Stomach (tissue), 9 donors: ENCODE data around the gene NSD1. TPM values are rescaled to one million over a fixed set of nuclear protein-coding genes. Genes with fewer than 3 reads are reported as not detected.

Experiments
- DNase-seq, 2 donors: peaks; one replicate each; pipeline versions ENCODE4 v3.0.0 to v3.0.0-alpha.2; 2013 to 2019
- H3K27ac ChIP-seq, 5 donors: fragments of 200-600 bp in 4 of 5; sonication (generic) in 4 of 5; one replicate each; pipeline ENCODE4 v1.5.1; 2013 to 2019; ENCODE audit warnings: mild to moderate bottlenecking in 1 of 5, moderate library complexity in 1 of 5
- H3K27me3 ChIP-seq, 3 donors: fragments of 200-600 bp; sonication (generic); one replicate each; pipeline ENCODE4 v1.5.1; 2017 to 2019; ENCODE audit warnings: mixed run types in 1 of 3
- H3K36me3 ChIP-seq, 4 donors: fragments of 200-600 bp; sonication (generic); 1 replicate in 3 of 4; 2 replicates in 1 of 4; pipeline ENCODE4 v1.5.1; 2016 to 2019
- H3K4me1 ChIP-seq, 4 donors: fragments of 200-600 bp; sonication (generic); one replicate each; pipeline ENCODE4 v1.5.1; 2016 to 2019
- H3K4me3 ChIP-seq, 4 donors: fragments of 200-600 bp; sonication (generic) in 3 of 4; one replicate each; pipeline ENCODE4 v1.5.1; 2016 to 2019; ENCODE audit warnings: mild to moderate bottlenecking in 1 of 4
- H3K9me3 ChIP-seq, 4 donors: fragments of 200-600 bp; sonication (generic); one replicate each; pipeline ENCODE4 v1.5.1; 2016 to 2019
- EP300 ChIP-seq: sonication (generic); formaldehyde crosslinking; IDR thresholded peaks from one replicate; pipeline ENCODE4 v1.6.1; 2017; ENCODE audit warnings: antibody characterized with exemption
- POLR2A ChIP-seq, 4 donors: fragments of 450-650 bp; IDR thresholded peaks; one replicate each; pipeline ENCODE4 v1.6.1; 2016; ENCODE audit warnings: antibody characterized with exemption in 4 of 4, control low read depth in 2 of 4, mild to moderate bottlenecking in 1 of 4, moderate library complexity in 1 of 4
- POLR2AphosphoS5 ChIP-seq, 3 donors: sonication (generic); formaldehyde crosslinking; IDR thresholded peaks; one replicate each; pipeline ENCODE4 v1.6.1; 2016; ENCODE audit warnings: antibody characterized with exemption in 3 of 3
- WGBS, 5 donors: extraction: QIAGEN DNeasy Blood & Tissue Kit in 3 of 5; methylation state at CpG; one replicate each; pipeline versions ENCODE4 v1.1.5 to v1.1.7; 2013 to 2018; 5-methylcytosine and 5-hydroxymethylcytosine counted together
- intact Hi-C: fragments of 100-400 bp; cut with DNase I; formaldehyde crosslinking; loops from one replicate; pipeline ENCODE4 v1.15.1; 2023; ENCODE audit warnings: low total_unique reads
- polyA plus RNA-seq, 3 donors: library from polyadenylated mRNA; stranded (reverse); fragments of 200-250 nt; gene quantifications; one replicate each; pipeline ENCODE4 v1.2.3, GENCODE V29; 2013
- total RNA-seq, 5 donors: library from RNA; depleted of rRNA; stranded (reverse); fragments of >200 nt; gene quantifications; one replicate each; pipeline versions ENCODE4 v1.1.0 to v1.2.3, GENCODE V29; 2014 to 2016
- TF ChIP-seq, protein P1 (sequence below), 7 experiments: fragments of 450-650 bp in 4 of 7; fragments of 200-600 bp in 3 of 7; sonication (generic) in 3 of 7; IDR thresholded peaks; one replicate each; pipeline ENCODE4 v1.5.1; 2016 to 2019; ENCODE audit warnings: antibody characterized with exemption in 7 of 7, control low read depth in 2 of 7, mild to moderate bottlenecking in 1 of 7
- donor health status: healthy with polysubstance abuse.
- donor health status: Bipolar disorder and iron deficiency.
- donor health status: healthy.

Gene NSD1
- total and polyA plus RNA-seq, 8 donors = 5.1 to 69.9 (median 23.5) TPM

DNA sequence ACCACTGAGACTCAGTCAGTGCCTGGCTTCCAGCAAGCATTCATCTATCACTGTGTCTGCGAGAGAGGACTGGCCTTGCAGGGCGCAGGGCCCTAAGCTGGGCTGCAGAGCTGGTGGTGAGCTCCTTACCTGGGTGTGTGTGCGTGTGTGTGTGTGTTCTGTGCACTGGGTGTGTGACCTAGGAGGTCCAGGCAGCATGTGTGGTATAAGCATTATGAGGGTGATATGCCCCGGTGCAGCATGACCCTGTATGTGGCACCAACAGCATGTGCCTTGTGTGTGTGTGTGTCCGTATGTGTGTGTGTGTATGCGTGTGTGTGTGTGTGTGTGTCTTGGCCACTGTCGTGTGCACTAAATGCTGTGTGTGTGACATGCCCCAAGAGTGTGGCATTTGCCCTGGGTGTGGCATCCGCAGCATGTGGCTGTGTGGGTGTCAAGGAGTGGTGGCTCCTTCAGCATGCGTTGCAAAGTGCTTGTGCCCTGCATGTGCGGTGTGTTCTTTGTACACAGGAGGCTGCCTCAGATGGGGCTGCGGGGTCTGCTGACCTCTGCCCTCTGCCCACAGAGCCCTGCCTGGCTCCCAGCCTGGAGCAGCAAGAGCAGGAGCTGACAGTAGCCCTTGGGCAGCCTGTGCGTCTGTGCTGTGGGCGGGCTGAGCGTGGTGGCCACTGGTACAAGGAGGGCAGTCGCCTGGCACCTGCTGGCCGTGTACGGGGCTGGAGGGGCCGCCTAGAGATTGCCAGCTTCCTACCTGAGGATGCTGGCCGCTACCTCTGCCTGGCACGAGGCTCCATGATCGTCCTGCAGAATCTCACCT is 43.5 kb upstream of the NSD1 start:
- intact Hi-C loops = no loop called here
- 65 to 71% (median 70%) methylated on average over 17 to 21 of the region's 21 CpGs for WGBS, 5 donors
- DNase-seq = no peak
- peaks cover 0 to 24% (median 0%) of the 10 kb centered on the region in 3 donors for H3K27me3 ChIP-seq
- no peak for TF ChIP-seq POLR2A (IDR thresholded peaks at IDR 0.05)
- TF ChIP-seq, protein P1, sequence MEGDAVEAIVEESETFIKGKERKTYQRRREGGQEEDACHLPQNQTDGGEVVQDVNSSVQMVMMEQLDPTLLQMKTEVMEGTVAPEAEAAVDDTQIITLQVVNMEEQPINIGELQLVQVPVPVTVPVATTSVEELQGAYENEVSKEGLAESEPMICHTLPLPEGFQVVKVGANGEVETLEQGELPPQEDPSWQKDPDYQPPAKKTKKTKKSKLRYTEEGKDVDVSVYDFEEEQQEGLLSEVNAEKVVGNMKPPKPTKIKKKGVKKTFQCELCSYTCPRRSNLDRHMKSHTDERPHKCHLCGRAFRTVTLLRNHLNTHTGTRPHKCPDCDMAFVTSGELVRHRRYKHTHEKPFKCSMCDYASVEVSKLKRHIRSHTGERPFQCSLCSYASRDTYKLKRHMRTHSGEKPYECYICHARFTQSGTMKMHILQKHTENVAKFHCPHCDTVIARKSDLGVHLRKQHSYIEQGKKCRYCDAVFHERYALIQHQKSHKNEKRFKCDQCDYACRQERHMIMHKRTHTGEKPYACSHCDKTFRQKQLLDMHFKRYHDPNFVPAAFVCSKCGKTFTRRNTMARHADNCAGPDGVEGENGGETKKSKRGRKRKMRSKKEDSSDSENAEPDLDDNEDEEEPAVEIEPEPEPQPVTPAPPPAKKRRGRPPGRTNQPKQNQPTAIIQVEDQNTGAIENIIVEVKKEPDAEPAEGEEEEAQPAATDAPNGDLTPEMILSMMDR (IDR thresholded peaks at IDR 0.05) = no peak
- TF ChIP-seq POLR2AphosphoS5 (IDR thresholded peaks at IDR 0.05) = no peak
- TF ChIP-seq EP300 = no peak
- H3K9me3 ChIP-seq = no peaks in the 10 kb centered on the region
- H3K36me3 ChIP-seq = peaks cover 0 to 28% (median 13%) of the 10 kb centered on the region in 4 donors
- H3K4me3 ChIP-seq = no peak overlapping the region
- H3K4me1 ChIP-seq = peaks cover 15 to 58% (median 49%) of the 10 kb centered on the region in 4 donors
- H3K27ac ChIP-seq = peak overlapping the region in 2 of 5 donors; percentile 55 to 56

GRCh38 chr5:177090813-177091212 is 42.8 kb upstream of the NSD1 start:
- Histone ChIP-seq H3K4me1 (peaks cover 15 to 65% (median 54%) of the 10 kb centered on the region in 4 donors), H3K27me3 (peaks cover 0 to 24% (median 0%) of the 10 kb centered on the region in 3 donors), H3K4me3 (no peak overlapping the region), H3K9me3 (no peaks in the 10 kb centered on the region), H3K36me3 (peaks cover 0 to 28% (median 13%) of the 10 kb centered on the region in 4 donors), H3K27ac (peak overlapping the region in 1 of 5 donors; percentile 8)
- TF ChIP-seq, protein P1 (IDR thresholded peaks at IDR 0.05) = no peak
- TF ChIP-seq POLR2A (IDR thresholded peaks at IDR 0.05) = no peak
- TF ChIP-seq POLR2AphosphoS5 (IDR thresholded peaks at IDR 0.05) = no peak
- no peak for TF ChIP-seq EP300
- no peak for DNase-seq
- intact Hi-C loops = no loop called here
- 87 to 94% (median 89%) methylated on average over 5 to 13 of the region's 13 CpGs for WGBS, 5 donors

DNA sequence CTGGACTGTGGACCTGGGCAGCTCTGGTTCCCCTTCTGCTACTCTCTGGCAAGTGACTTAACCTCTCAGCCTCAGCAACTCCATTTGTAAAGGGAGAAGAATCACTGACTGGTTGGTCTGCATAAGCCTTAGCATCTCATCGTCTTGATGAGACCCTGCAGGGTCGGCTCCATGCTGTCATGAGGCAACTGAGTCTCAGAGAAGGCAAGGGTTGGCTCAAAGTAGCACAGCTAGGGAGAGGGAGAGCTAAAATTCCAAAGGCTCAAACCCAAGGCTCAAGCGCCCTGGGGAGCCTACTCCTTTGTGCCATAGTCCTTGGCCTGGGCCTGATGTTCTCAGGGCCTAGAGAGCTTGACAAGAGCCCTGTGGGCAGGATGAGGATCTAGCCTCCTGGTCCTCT is 42.3 kb upstream of the NSD1 start:
- Histone ChIP-seq H3K27me3 (peaks cover 0 to 23% (median 0%) of the 10 kb centered on the region in 3 donors), H3K36me3 (peaks cover 0 to 28% (median 13%) of the 10 kb centered on the region in 4 donors), H3K9me3 (no peaks in the 10 kb centered on the region), H3K4me3 (no peak overlapping the region), H3K27ac (peak overlapping the region in 1 of 5 donors; percentile 8), H3K4me1 (peaks cover 15 to 61% (median 52%) of the 10 kb centered on the region in 4 donors)
- 87 to 95% (median 94%) methylated on average over 3 of the region's 3 CpGs for WGBS, 5 donors
- intact Hi-C loops = no loop called here
- TF ChIP-seq, protein P1 (IDR thresholded peaks at IDR 0.05) = no peak
- TF ChIP-seq EP300 = no peak
- TF ChIP-seq POLR2AphosphoS5 (IDR thresholded peaks at IDR 0.05) = no peak
- TF ChIP-seq POLR2A (IDR thresholded peaks at IDR 0.05) = no peak
- DNase-seq = no peak

GRCh38 chr5:177092178-177093081 is 41.1 kb upstream of the NSD1 start:
- H3K4me3 ChIP-seq = no peak overlapping the region
- peaks cover 0 to 28% (median 13%) of the 10 kb centered on the region in 4 donors for H3K36me3 ChIP-seq
- no peak for DNase-seq
- TF ChIP-seq, protein P1 (IDR thresholded peaks at IDR 0.05) = no peak
- TF ChIP-seq POLR2A (IDR thresholded peaks at IDR 0.05) (no peak), POLR2AphosphoS5 (IDR thresholded peaks at IDR 0.05) (no peak), EP300 (no peak)
- 85 to 92% (median 90%) methylated on average over 13 to 32 of the region's 32 CpGs for WGBS, 5 donors
- H3K9me3 ChIP-seq = no peaks in the 10 kb centered on the region
- H3K27ac ChIP-seq = peak overlapping the region in 1 of 5 donors; percentile 51
- H3K4me1 ChIP-seq = peaks cover 7 to 52% (median 44%) of the 10 kb centered on the region in 4 donors
- peaks cover 0 to 11% (median 0%) of the 10 kb centered on the region in 3 donors for H3K27me3 ChIP-seq
- intact Hi-C loops = no loop called here
